Measurements from ENCODE around the gene GRIK2.

The GRIK2 gene

GRCh38 chr6:101462576-101462975 lies 69.1 kb downstream of the GRIK2 start:
- DNase-seq, result no peak

GRCh38 chr6:101465863-101466262 lies 72.4 kb downstream of the GRIK2 start:
- no peak for DNase-seq

GRCh38 chr6:101477436-101477835 lies 83.9 kb downstream of the GRIK2 start:
- DNase-seq, result no peak

- DNase-seq, result no peak
Observed at GRCh38 chr6:101478891-101479290, 85.4 kb downstream of the GRIK2 start.

- no peak for DNase-seq
Observed at GRCh38 chr6:101482606-101483005, 89.1 kb downstream of the GRIK2 start.

- DNase-seq, result no peak
Observed at GRCh38 chr6:101484781-101485180, 91.3 kb downstream of the GRIK2 start.

GRCh38 chr6:101486124-101486523 lies 92.6 kb downstream of the GRIK2 start:
- no peak for DNase-seq

GRCh38 chr6:101486726-101487125 lies 93.2 kb downstream of the GRIK2 start:
- no peak for DNase-seq

GRCh38 chr6:101489456-101489855 lies 95.9 kb downstream of the GRIK2 start:
- no peak for DNase-seq

GRCh38 chr6:101490857-101491256 lies 97.3 kb downstream of the GRIK2 start:
- no peak for DNase-seq

GRCh38 chr6:101502818-101503217 lies 109.3 kb downstream of the GRIK2 start:
- no peak for DNase-seq

- no peak for DNase-seq
Observed at GRCh38 chr6:101509536-101509935, 116.0 kb downstream of the GRIK2 start.

GRCh38 chr6:101513181-101513580 lies 119.7 kb downstream of the GRIK2 start:
- no peak for DNase-seq

GRCh38 chr6:101516578-101516977 lies 123.1 kb downstream of the GRIK2 start:
- DNase-seq, result no peak

GRCh38 chr6:101517632-101518031 lies 124.1 kb downstream of the GRIK2 start:
- no peak for DNase-seq

- DNase-seq, result no peak
Observed at GRCh38 chr6:101522254-101522653, 128.7 kb downstream of the GRIK2 start.

GRCh38 chr6:101527467-101527866 lies 134.0 kb downstream of the GRIK2 start:
- no peak for DNase-seq

- no peak for DNase-seq
Observed at GRCh38 chr6:101528801-101529200, 135.3 kb downstream of the GRIK2 start.

GRCh38 chr6:101531538-101531937 lies 138.0 kb downstream of the GRIK2 start:
- no peak for DNase-seq

GRCh38 chr6:101534386-101534785 lies 140.9 kb downstream of the GRIK2 start:
- no peak for DNase-seq

- no peak for DNase-seq
Observed at GRCh38 chr6:101534821-101535220, 141.3 kb downstream of the GRIK2 start.

- no peak for DNase-seq
Observed at GRCh38 chr6:101537753-101538316, 144.3 kb downstream of the GRIK2 start.

- DNase-seq, result no peak
Observed at GRCh38 chr6:101539510-101540245, 146.2 kb downstream of the GRIK2 start.

- no peak for DNase-seq
Observed at GRCh38 chr6:101541894-101542293, 148.4 kb downstream of the GRIK2 start.

GRCh38 chr6:101543796-101544195 lies 150.3 kb downstream of the GRIK2 start:
- no peak for DNase-seq

Measured in NCI-H2107 (cell line).